ENCODE data around the gene TMPRSS3. TPM values are rescaled to one million over a fixed set of nuclear protein-coding genes. Genes with fewer than 3 reads are reported as not detected.

TMPRSS3 gene
- polyA plus RNA-seq, 2 of the 4 experiments (the other 2 are of a cell fraction), result 0.10 to 0.12 TPM

DNA sequence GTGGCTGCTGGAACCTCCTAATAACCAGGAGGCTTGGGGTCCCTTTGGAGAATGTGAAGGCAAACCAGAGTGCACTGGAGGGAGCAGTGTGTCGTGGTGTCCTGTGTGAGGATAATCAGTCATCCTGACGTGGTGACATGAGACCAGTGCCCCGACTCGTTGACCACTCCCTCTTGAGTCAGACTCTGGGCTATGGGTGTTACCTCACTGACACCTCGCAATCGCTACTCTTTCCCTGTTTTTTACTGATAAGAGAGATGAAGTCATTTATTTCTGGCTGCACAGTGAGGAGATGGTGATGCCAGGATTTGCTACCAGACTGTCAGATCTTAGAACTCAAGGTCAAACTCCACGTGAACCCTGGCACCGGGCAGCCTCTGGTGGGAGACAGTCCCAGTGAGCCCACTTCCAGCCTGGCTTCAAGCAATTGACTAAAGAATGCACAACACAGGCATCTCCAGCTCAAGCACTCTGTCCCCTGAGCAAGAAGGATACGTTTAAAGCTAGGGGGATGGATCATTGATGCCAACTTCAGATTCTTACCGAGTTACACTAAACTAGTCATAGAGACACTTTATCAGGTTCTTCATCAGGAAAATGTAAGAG, 38.2 kb upstream of the TMPRSS3 start:
- no peak for ATAC-seq
- WGBS (ENCODE audit: missing lambda C conversion rate), result 11% methylated on average over 10 of the region's 10 CpGs
- no peak overlapping the region for H3K4me3 ChIP-seq

GRCh38 chr21:42432695-42433094, 36.8 kb upstream of the TMPRSS3 start:
- no peak overlapping the region for H3K27ac ChIP-seq
- WGBS (ENCODE audit: missing lambda C conversion rate), result 8% methylated on average over 1 of the region's 1 CpG
- H3K4me3 ChIP-seq, result no peak overlapping the region
- H3K4me1 ChIP-seq, result no peaks in the 10 kb centered on the region
- DNase-seq (ENCODE audit: low read depth in 1 of 2, low spot score in 1 of 2) (no peak), FAIRE-seq (no peak), ATAC-seq (no peak)
- 0 out of 3 replicates have a peak, but pooled peaks cover 9% of the 10 kb centered on the region for H3K9me3 ChIP-seq
- H3K4me2 ChIP-seq, result no peak overlapping the region
- POLR2A ChIA-PET, result no interaction called here
- CTCF ChIA-PET, result no interaction called here
- TF ChIP-seq CEBPB (IDR thresholded peaks at IDR 0.05), result no peak
- TF ChIP-seq E2F6 (IDR thresholded peaks at IDR 0.05; ENCODE audit: borderline replicate concordance, low read depth), result no peak

More for the DNA sequence above, 38.2 kb upstream of the TMPRSS3 start:
- Histone ChIP-seq H3K4me2 (no peak overlapping the region), H3K27ac (no peak overlapping the region), H3K4me1 (no peaks in the 10 kb centered on the region), H3K9me3 (0 out of 3 replicates have a peak, but pooled peaks cover 9% of the 10 kb centered on the region)
- no peak for TF ChIP-seq HMGXB4 (CRISPR knock-in tag; IDR thresholded peaks at IDR 0.05; ENCODE audit: borderline replicate concordance)
- FAIRE-seq (no peak), DNase-seq (ENCODE audit: low read depth in 1 of 2, low spot score in 1 of 2) (no peak)
- CTCF ChIA-PET, result no interaction called here
- POLR2A ChIA-PET, result no interaction called here

- no CpG with 5 or more reads among the region's 7 CpGs for WGBS (ENCODE audit: missing lambda C conversion rate)
- CTCF ChIA-PET, result no interaction called here
- Histone ChIP-seq H3K27ac (no peak overlapping the region), H3K4me3 (no peak overlapping the region), H3K9me3 (0 out of 3 replicates have a peak, but pooled peaks cover 9% of the 10 kb centered on the region), H3K4me2 (no peak overlapping the region), H3K4me1 (no peaks in the 10 kb centered on the region)
- DNase-seq (ENCODE audit: low read depth in 1 of 2, low spot score in 1 of 2), result no peak
- no peak for TF ChIP-seq PBX3 (IDR thresholded peaks at IDR 0.05)
- TF ChIP-seq MYC (IDR thresholded peaks at IDR 0.05; ENCODE audit: borderline replicate concordance, low read length), result no peak
- ATAC-seq, result no peak
- POLR2A ChIA-PET, result no interaction called here
- FAIRE-seq, result no peak
Measured at GRCh38 chr21:42431196-42431595, 35.3 kb upstream of the TMPRSS3 start.

GRCh38 chr21:42430521-42430920, 34.7 kb upstream of the TMPRSS3 start:
- no peak overlapping the region for H3K27ac ChIP-seq
- 0 out of 3 replicates have a peak, but pooled peaks cover 9% of the 10 kb centered on the region for H3K9me3 ChIP-seq
- FAIRE-seq (no peak), DNase-seq (ENCODE audit: low read depth in 1 of 2, low spot score in 1 of 2) (no peak), ATAC-seq (no peak)
- WGBS (ENCODE audit: missing lambda C conversion rate), result no CpG with 5 or more reads among the region's 6 CpGs
- ChIA-PET CTCF (interaction anchor here (0.6 kb wide), 1 partner anchor 9 kb away, joined by 3 read pairs; no protein-coding TSS in a partner anchor), POLR2A (no interaction called here)
- no peak overlapping the region for H3K4me3 ChIP-seq
- no peak overlapping the region for H3K4me2 ChIP-seq
- H3K4me1 ChIP-seq, result no peaks in the 10 kb centered on the region
- TF ChIP-seq ZC3H11A (IDR thresholded peaks at IDR 0.05) (no peak), ZNF302 (CRISPR knock-in tag; IDR thresholded peaks at IDR 0.05) (no peak), ZFP36 (IDR thresholded peaks at IDR 0.05; ENCODE audit: borderline replicate concordance, partially characterized antibody) (no peak), HES2 (IDR thresholded peaks at IDR 0.05) (no peak), CBX2 (IDR thresholded peaks at IDR 0.05; ENCODE audit: borderline replicate concordance, low read depth) (no peak), MAX (IDR thresholded peaks at IDR 0.05) (no peak), HDAC2 (IDR thresholded peaks at IDR 0.05) (no peak), EP300 (IDR thresholded peaks at IDR 0.05) (no peak), POLR2A (IDR thresholded peaks at IDR 0.05; ENCODE audit: low read length) (no peak)
